HG03139 (cell line): ENCODE results near the gene SCRN2.
A peak's percentile ranks its signal among the peaks of the same experiment; 100 is the strongest.

ENCODE experiments used
- ATAC-seq: cut with Tn5 transposase; IDR thresholded peaks from one replicate; pipeline ENCODE4 v1.9.1; 2021; ENCODE audit not compliant: unreplicated experiment

The SCRN2 gene

GRCh38 chr17:47822785-47823184, 18.3 kb downstream of the SCRN2 start:
- no peak for ATAC-seq

- peak; percentile 76 for ATAC-seq
Observed at GRCh38 chr17:47821424-47822391, 19.4 kb downstream of the SCRN2 start, which contains the start of gene OSBPL7. TSS of gene OSBPL7 (minus strand) at chr17:47821794. CDS start at chr17:47820278, 1,516 bp downstream.

- ATAC-seq: no peak
Observed at GRCh38 chr17:47821031-47821423, 20.0 kb downstream of the SCRN2 start.

GRCh38 chr17:47820033-47820789, 20.9 kb downstream of the SCRN2 start:
- no peak for ATAC-seq

GRCh38 chr17:47819475-47819874, 21.6 kb downstream of the SCRN2 start:
- no peak for ATAC-seq

- no peak for ATAC-seq
Observed at GRCh38 chr17:47818002-47818695, 22.9 kb downstream of the SCRN2 start.

GRCh38 chr17:47816947-47817346, 24.1 kb downstream of the SCRN2 start:
- ATAC-seq: no peak

- ATAC-seq: no peak
Observed at GRCh38 chr17:47816111-47816735, 24.9 kb downstream of the SCRN2 start.

GRCh38 chr17:47815106-47815918, 25.8 kb downstream of the SCRN2 start:
- no peak for ATAC-seq

- no peak for ATAC-seq
Observed at GRCh38 chr17:47813512-47814031, 27.5 kb downstream of the SCRN2 start.

- ATAC-seq: no peak
Observed at GRCh38 chr17:47813077-47813476, 28.0 kb downstream of the SCRN2 start.

GRCh38 chr17:47812146-47812920, 28.7 kb downstream of the SCRN2 start:
- ATAC-seq: no peak

- no peak for ATAC-seq
Observed at GRCh38 chr17:47811709-47812108, 29.4 kb downstream of the SCRN2 start.

GRCh38 chr17:47810901-47811635, 30.0 kb downstream of the SCRN2 start:
- no peak for ATAC-seq

- no peak for ATAC-seq
Observed at GRCh38 chr17:47810200-47810821, 30.8 kb downstream of the SCRN2 start.

GRCh38 chr17:47808830-47809480, 32.1 kb downstream of the SCRN2 start:
- ATAC-seq: no peak
